DOHH2 (cell line): Measurements from ENCODE around the gene SELENOH.

Experiments
- H3F3A ChIP-seq: fragments of 200-600 bp; sonication (generic), shearing (Covaris generic); 2 replicates; pipeline ENCODE4 v1.6.0; 2016; ENCODE audit warnings: antibody characterized with exemption, mild to moderate bottlenecking; ENCODE audit not compliant: control insufficient read depth, insufficient read depth
- H3K27ac ChIP-seq: fragments of 200-600 bp; sonication (generic); 2 replicates; pipeline ENCODE4 v1.5.1; 2014; ENCODE audit warnings: low read depth, mild to moderate bottlenecking, low read length, moderate library complexity
- H3K27me3 ChIP-seq: fragments of 200-600 bp; sonication (generic); 2 replicates; pipeline ENCODE4 v1.6.1; 2014; ENCODE audit warnings: mild to moderate bottlenecking, low read length, mixed read lengths; ENCODE audit not compliant: control insufficient read depth
- H3K36me3 ChIP-seq: fragments of 200-600 bp; sonication (generic); 2 replicates; pipeline ENCODE4 v1.6.1; 2014; ENCODE audit warnings: mild to moderate bottlenecking, low read length, moderate library complexity, mixed read lengths; ENCODE audit not compliant: control insufficient read depth
- H3K4me1 ChIP-seq: fragments of 200-600 bp; sonication (generic); 2 replicates; pipeline ENCODE4 v1.6.1; 2014; ENCODE audit warnings: mild to moderate bottlenecking, low read length, mixed read lengths; ENCODE audit not compliant: control insufficient read depth
- H3K4me2 ChIP-seq: fragments of 200-600 bp; sonication (generic); 2 replicates; pipeline ENCODE4 v1.6.0; 2014; ENCODE audit warnings: mild to moderate bottlenecking, low read length, moderate library complexity
- H3K4me3 ChIP-seq: fragments of 200-600 bp; sonication (generic); 2 replicates; pipeline ENCODE4 v1.5.1; 2014; ENCODE audit warnings: mild to moderate bottlenecking, low read length, mixed read lengths
- H3K79me2 ChIP-seq: fragments of 200-600 bp; sonication (generic); 2 replicates; pipeline ENCODE4 v1.6.1; 2014; ENCODE audit warnings: mild to moderate bottlenecking, low read length, mixed read lengths; ENCODE audit not compliant: control insufficient read depth
- H3K9me2 ChIP-seq: fragments of 200-600 bp; sonication (generic); replicated peaks from 2 replicates; pipeline ENCODE4 v1.6.1; 2014; ENCODE audit warnings: mild to moderate bottlenecking, low read length, mixed read lengths; ENCODE audit not compliant: control insufficient read depth
- H3K9me3 ChIP-seq: fragments of 200-600 bp; sonication (generic); 2 replicates; pipeline ENCODE4 v1.6.1; 2014; ENCODE audit warnings: antibody characterized with exemption, low read length, mixed read lengths; ENCODE audit not compliant: control insufficient read depth, insufficient read depth
- H4K20me1 ChIP-seq: fragments of 200-600 bp; sonication (generic); 2 replicates; pipeline ENCODE4 v1.6.0; 2014; ENCODE audit warnings: low read depth, mild to moderate bottlenecking, antibody characterized with exemption, low read length, moderate library complexity; ENCODE audit not compliant: control insufficient read depth, insufficient read depth
- CTCF ChIP-seq: fragments of 200-600 bp; sonication (generic); IDR thresholded peaks from one replicate; pipeline ENCODE4 v1.5.1; 2014; ENCODE audit warnings: antibody characterized with exemption, mild to moderate bottlenecking, low read depth, low read length; ENCODE audit not compliant: poor library complexity, severe bottlenecking
- EZH2phosphoT487 ChIP-seq: fragments of 200-600 bp; sonication (generic); IDR thresholded peaks from 2 replicates; pipeline ENCODE4 v1.6.1; 2017; ENCODE audit warnings: borderline replicate concordance, mild to moderate bottlenecking, antibody characterized with exemption, low read length, moderate library complexity, mixed read lengths

Gene SELENOH

GRCh38 chr11:57771365-57771764, 30.1 kb downstream of the SELENOH start:
- TF ChIP-seq CTCF (no peak), EZH2phosphoT487 (no peak)
- no peaks in the 10 kb centered on the region for H3K9me2 ChIP-seq
- no peaks in the 10 kb centered on the region for H4K20me1 ChIP-seq
- no peak overlapping the region for H3K27ac ChIP-seq
- peaks cover 63% of the 10 kb centered on the region for H3K79me2 ChIP-seq
- no peaks in the 10 kb centered on the region for H3K36me3 ChIP-seq
- H3K9me3 ChIP-seq, result no peaks in the 10 kb centered on the region
- H3K4me3 ChIP-seq, result no peak overlapping the region
- no peaks in the 10 kb centered on the region for H3K27me3 ChIP-seq
- H3K4me1 ChIP-seq, result peaks cover 5% of the 10 kb centered on the region
- H3K4me2 ChIP-seq, result no peak overlapping the region
- no peaks in the 10 kb centered on the region for H3F3A ChIP-seq

GRCh38 chr11:57772562-57772961, 31.3 kb downstream of the SELENOH start:
- Histone ChIP-seq H3K9me3 (no peaks in the 10 kb centered on the region), H3K4me3 (no peak overlapping the region), H4K20me1 (no peaks in the 10 kb centered on the region), H3K9me2 (no peaks in the 10 kb centered on the region), H3K4me1 (peaks cover 5% of the 10 kb centered on the region), H3K27me3 (no peaks in the 10 kb centered on the region), H3F3A (no peaks in the 10 kb centered on the region), H3K27ac (no peak overlapping the region), H3K79me2 (peaks cover 60% of the 10 kb centered on the region), H3K4me2 (no peak overlapping the region), H3K36me3 (no peaks in the 10 kb centered on the region)
- TF ChIP-seq EZH2phosphoT487, result no peak
- no peak for TF ChIP-seq CTCF

DNA sequence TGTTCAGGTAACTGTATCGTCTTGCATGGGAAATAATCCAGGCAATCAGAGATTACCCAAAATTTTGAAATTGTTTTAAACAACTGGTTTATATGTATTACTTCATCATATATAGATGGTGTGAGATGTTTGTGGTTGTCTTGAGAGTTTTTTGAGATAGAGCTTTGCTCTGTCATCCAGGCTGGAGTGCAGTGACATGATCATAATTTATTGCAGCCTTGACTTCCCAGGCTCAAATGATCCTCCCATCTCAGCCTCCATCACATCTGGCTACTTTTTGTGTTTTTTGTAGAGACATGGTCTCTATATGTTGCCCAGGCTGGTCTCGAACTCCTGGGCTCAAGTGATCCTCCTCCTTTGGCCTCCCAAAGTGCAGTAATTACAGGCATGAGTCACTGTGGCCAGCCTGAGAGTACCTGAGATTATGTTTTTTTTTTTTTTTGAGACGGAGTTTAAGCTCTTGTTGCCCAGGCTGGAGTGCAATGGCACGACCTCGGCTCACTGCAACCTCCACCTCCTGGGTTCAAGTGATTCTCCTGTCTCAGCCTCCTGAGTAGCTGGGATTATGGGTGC, 31.8 kb downstream of the SELENOH start:
- Histone ChIP-seq H4K20me1 (no peaks in the 10 kb centered on the region), H3K4me3 (no peak overlapping the region), H3K4me2 (no peak overlapping the region), H3K27me3 (no peaks in the 10 kb centered on the region), H3K79me2 (peaks cover 62% of the 10 kb centered on the region), H3K9me2 (no peaks in the 10 kb centered on the region), H3K27ac (no peak overlapping the region), H3K4me1 (peaks cover 5% of the 10 kb centered on the region), H3K36me3 (no peaks in the 10 kb centered on the region), H3K9me3 (no peaks in the 10 kb centered on the region), H3F3A (no peaks in the 10 kb centered on the region)
- TF ChIP-seq EZH2phosphoT487 (no peak), CTCF (no peak)

DNA sequence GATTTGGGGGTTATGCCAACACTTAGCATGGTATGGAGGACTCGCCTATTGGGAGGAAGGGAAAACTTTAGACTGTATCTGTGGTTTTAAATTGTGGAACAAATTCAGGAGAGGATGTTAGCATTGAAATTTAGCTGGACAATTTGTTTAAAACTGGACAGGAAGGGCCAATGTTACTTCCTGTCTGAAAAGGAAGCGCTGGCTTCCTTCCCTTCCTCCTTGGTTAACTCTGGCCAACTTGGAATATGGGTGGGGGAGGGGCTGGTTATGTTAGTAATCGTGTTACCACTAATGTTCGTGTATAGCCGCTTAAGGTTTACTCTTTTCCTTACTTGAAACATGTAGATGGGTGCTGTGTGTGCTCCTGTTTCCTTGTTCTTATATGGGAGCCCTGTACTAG, 34.2 kb downstream of the SELENOH start:
- Histone ChIP-seq H4K20me1 (no peaks in the 10 kb centered on the region), H3K79me2 (peaks cover 67% of the 10 kb centered on the region), H3K9me2 (no peaks in the 10 kb centered on the region), H3K9me3 (no peaks in the 10 kb centered on the region), H3K27me3 (no peaks in the 10 kb centered on the region), H3F3A (no peaks in the 10 kb centered on the region), H3K4me1 (peaks cover 8% of the 10 kb centered on the region), H3K4me3 (no peak overlapping the region), H3K4me2 (no peak overlapping the region), H3K27ac (no peak overlapping the region), H3K36me3 (no peaks in the 10 kb centered on the region)
- TF ChIP-seq CTCF (no peak), EZH2phosphoT487 (no peak)
